Chondrocyte (in vitro differentiated cells): ENCODE measurements around the gene GOLGA6B. TPM values are rescaled to one million over a fixed set of nuclear protein-coding genes. Genes with fewer than 3 reads are reported as not detected.
"Not testable (repeated sequence)": the region's sequence is repeated elsewhere in the genome, so short reads cannot be mapped to it uniquely, and the experiment has no call there.

ENCODE experiments used
- DNase-seq: peaks from one replicate; pipeline ENCODE4 v3.0.0; 2021; ENCODE audit warnings: mixed read lengths, low spot score
- H3K27ac Mint-ChIP-seq: one replicate; pipeline ENCODE4 v1.8.0; 2021; ENCODE audit warnings: mild to moderate bottlenecking, moderate library complexity, mixed read lengths; ENCODE audit not compliant: unreplicated experiment
- H3K27me3 Mint-ChIP-seq: 2 replicates; pipeline ENCODE4 v1.8.0; 2021; ENCODE audit warnings: low read depth, mixed read lengths
- H3K36me3 Mint-ChIP-seq: 2 replicates; pipeline ENCODE4 v1.8.0; 2021; ENCODE audit warnings: low read depth, mixed read lengths
- H3K4me1 Mint-ChIP-seq: 2 replicates; pipeline ENCODE4 v1.8.0; 2021; ENCODE audit warnings: low read depth, mild to moderate bottlenecking, mixed read lengths
- H3K4me3 Mint-ChIP-seq: one replicate; pipeline ENCODE4 v1.8.0; 2021; ENCODE audit warnings: mild to moderate bottlenecking, moderate library complexity, mixed read lengths; ENCODE audit not compliant: unreplicated experiment
- H3K9me3 Mint-ChIP-seq: 2 replicates; pipeline ENCODE4 v1.8.0; 2021; ENCODE audit warnings: low read depth, mixed read lengths
- total RNA-seq: library from RNA; stranded (reverse); gene quantifications from 3 replicates; pipeline ENCODE4 v1.2.1, GENCODE V29; 2021
- TF ChIP-seq, protein P1 (sequence below): fragments of 200-600 bp; sonication (generic); IDR thresholded peaks from 2 replicates; pipeline ENCODE4 v1.5.0; 2021; ENCODE audit warnings: antibody characterized with exemption, mild to moderate bottlenecking, moderate library complexity

GOLGA6B gene
- total RNA-seq, 1 donor from 2014 or later, result 0.10 TPM

DNA sequence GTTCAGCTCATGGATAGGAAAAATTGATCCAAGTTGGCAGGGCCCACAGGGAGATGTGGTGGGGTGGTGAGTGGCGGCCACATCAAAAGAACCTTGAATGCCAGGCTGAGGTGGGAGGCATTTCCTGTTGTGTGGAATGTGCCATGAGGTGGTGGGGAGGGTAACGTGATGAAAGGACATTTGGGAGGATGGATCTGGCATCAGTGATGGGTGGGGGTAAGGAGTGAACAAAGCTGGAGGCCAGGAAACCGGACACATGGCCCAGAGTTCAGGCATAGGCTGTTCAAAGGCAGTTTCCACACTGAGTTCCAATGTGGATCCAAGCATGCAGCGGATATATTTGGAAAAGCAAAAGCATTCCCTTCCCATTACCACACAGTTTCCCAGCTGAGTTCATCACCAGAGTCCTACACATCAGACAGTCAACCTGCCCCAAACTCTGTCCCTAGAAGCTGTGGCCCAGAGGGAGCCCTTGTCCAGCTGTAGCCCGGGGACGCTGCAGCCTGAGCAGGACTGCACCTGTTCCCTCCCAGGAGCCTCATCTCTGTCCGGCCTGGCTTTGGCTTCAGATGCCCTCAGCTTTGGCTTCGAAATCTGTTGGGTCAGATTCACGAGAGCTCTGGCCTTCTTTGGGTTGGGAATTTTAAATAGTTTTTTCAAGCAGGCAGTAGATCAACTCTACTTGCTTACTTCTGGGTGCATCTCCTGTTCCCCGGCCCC is 37.8 kb upstream of the GOLGA6B start:
- no peak overlapping the region for H3K27ac Mint-ChIP-seq
- no peak for DNase-seq

DNA sequence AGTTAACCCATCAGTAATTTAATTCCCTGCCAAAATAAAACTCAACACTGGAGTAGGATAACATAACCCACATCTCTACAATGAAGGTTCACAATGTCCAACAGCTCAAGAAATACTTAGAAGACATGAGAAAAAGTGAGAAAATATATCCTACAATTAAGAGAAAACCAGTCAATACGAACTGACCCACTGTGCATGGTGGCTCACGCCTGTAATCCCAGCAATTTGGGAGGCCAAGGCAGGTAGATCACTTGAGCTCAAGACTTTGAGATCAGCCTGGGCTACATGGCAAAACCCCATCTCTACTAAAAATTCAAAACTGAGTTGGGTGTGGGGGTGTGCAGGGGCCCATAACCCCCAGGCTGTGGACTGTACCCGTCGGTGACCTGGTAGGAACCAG is 30.6 kb upstream of the GOLGA6B start:
- not testable (repeated sequence) for H3K27me3 Mint-ChIP-seq, H3K9me3 Mint-ChIP-seq, H3K4me3 Mint-ChIP-seq, H3K27ac Mint-ChIP-seq, DNase-seq, H3K36me3 Mint-ChIP-seq
- peaks cover 13% of the 10 kb centered on the region for H3K4me1 Mint-ChIP-seq

More for the DNA sequence above, 37.8 kb upstream of the GOLGA6B start:
- Mint-ChIP-seq H3K36me3 (no peaks in the 10 kb centered on the region), H3K9me3 (no peaks in the 10 kb centered on the region), H3K4me3 (no peak overlapping the region), H3K4me1 (peaks cover 7% of the 10 kb centered on the region), H3K27me3 (no peaks in the 10 kb centered on the region)
- TF ChIP-seq, protein P1, sequence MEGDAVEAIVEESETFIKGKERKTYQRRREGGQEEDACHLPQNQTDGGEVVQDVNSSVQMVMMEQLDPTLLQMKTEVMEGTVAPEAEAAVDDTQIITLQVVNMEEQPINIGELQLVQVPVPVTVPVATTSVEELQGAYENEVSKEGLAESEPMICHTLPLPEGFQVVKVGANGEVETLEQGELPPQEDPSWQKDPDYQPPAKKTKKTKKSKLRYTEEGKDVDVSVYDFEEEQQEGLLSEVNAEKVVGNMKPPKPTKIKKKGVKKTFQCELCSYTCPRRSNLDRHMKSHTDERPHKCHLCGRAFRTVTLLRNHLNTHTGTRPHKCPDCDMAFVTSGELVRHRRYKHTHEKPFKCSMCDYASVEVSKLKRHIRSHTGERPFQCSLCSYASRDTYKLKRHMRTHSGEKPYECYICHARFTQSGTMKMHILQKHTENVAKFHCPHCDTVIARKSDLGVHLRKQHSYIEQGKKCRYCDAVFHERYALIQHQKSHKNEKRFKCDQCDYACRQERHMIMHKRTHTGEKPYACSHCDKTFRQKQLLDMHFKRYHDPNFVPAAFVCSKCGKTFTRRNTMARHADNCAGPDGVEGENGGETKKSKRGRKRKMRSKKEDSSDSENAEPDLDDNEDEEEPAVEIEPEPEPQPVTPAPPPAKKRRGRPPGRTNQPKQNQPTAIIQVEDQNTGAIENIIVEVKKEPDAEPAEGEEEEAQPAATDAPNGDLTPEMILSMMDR, result no peak

DNA sequence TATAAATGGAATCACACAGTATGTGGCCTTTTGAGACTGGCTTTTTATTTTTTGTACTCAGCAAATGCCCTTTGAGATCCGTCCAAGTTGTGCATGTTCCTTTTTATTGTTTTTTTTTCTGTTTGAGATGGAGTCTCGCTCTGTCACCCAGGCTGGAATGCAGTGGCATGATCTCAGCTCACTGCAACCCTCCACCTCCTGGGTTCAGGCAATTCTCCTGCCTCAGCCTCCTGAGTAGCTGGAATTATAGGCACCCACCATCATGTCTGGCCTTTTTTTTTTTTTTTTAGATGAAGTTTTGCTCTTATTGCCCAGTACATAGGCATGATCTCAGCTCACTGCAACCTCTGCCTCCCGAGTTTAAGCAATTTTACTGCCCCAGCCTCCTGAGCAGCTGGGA is 28.3 kb upstream of the GOLGA6B start:
- H3K36me3 Mint-ChIP-seq, DNase-seq, H3K4me3 Mint-ChIP-seq, H3K9me3 Mint-ChIP-seq, H3K27me3 Mint-ChIP-seq: not testable (repeated sequence)
- peak overlapping the region; percentile 74 for H3K27ac Mint-ChIP-seq
- peaks cover 13% of the 10 kb centered on the region for H3K4me1 Mint-ChIP-seq

DNA sequence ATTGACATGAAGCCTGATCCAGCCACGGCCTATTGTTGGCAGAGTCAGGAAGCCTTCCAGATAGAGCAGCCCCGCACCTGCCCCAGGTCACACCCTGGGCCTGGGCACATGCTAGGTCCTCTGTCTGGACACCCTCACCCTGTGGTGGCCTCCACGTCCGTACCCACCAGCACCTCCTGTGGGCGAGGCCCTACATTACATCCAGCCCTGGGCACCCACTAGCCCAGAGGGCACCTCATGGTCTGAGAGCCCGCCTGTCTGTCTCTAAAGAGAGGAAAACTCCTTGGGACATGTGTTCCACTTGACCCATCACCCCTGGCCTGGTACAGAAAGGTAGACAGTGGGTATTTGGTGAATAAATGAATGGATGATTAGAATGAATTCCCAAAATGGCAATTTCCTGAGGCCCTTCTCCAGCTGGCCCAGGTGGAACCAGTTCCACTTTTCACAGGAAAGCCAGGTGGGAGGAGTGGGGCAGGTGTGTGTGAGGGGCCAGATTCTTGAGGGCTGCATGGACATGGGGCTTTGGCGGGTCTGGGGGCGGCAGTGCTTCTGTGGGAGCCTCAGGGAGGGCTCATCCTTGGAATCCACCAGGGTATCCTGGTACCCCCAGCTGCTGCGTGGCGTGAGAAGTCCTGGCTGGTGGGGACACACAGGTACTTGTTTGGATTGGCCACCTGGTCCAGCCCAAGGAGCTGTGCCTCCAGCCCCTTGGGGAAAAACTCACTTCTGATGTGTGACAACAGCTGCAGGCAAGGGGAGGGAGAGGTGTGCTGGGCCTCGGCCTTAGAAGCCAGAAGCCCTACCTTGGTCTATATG is 26.0 kb upstream of the GOLGA6B start:
- not testable (repeated sequence) for H3K27ac Mint-ChIP-seq, H3K36me3 Mint-ChIP-seq, H3K9me3 Mint-ChIP-seq, H3K27me3 Mint-ChIP-seq, H3K4me3 Mint-ChIP-seq
- DNase-seq, result peak; percentile 56
- peaks cover 13% of the 10 kb centered on the region for H3K4me1 Mint-ChIP-seq
- TF ChIP-seq, protein P1, result peak; percentile 47

DNA sequence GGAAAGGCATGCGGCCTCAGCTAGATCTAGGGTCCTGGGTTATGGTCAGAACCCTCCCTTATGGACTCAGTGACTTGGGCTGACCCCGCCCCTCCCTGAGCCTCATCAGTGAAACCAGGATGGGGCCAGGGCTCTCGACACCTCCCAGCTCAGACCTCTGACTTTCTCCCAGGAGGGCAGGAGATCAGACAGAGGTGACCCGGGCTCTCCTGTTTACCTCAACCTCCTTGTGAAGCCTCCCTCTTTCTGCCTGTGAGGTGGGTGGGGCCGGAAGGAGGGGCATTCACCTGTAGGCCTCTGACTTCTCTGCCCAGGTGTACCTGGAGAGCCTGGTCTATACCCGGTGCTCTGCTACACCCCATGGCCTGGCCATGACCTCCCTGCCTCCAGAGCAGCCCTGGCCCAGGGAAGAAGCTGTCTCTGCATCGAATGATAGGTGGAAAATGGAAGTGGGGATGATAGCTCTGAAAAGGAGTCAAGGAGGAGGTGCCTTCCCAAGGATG is 25.4 kb upstream of the GOLGA6B start:
- not testable (repeated sequence) for H3K9me3 Mint-ChIP-seq, H3K4me3 Mint-ChIP-seq, H3K27ac Mint-ChIP-seq, H3K36me3 Mint-ChIP-seq, DNase-seq, H3K27me3 Mint-ChIP-seq
- H3K4me1 Mint-ChIP-seq, result peaks cover 13% of the 10 kb centered on the region

DNA sequence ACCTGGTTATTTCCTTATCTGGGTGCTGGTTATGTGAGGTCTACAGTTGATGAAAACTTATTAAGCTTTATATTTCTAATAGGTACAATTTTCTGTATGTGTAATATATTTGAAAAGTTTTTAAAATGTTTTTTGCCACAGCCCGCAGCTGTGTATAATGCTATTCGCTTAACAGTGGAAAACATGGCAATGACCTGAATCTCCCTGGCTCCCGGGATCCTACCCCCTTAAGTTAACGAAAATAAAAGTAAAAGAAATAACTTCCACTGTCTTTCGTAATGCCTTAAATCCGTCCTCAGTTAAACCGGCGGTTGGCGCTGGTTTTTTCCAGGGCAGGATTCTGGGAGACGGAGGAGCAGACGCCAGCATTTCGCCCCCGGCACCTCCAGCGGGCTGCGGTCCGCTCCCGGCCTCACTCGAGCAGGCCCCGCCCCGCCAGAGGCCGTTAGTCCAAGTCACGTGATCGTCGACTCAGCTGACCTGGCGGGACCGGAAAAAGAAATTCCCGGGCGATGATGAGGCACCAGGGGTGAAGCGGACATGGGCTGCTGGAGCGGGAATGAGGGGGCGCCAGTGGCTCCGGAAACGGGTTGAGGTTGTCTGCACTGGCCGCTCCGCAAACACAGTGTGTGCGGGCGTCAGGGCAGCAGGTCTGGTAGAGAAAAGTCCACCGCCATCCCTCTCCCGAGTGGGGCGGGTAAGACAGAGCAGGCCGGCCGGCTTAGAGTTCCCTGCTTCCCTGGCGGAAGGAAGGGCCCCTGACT is 17.8 kb upstream of the GOLGA6B start:
- peak; percentile 63 for DNase-seq

DNA sequence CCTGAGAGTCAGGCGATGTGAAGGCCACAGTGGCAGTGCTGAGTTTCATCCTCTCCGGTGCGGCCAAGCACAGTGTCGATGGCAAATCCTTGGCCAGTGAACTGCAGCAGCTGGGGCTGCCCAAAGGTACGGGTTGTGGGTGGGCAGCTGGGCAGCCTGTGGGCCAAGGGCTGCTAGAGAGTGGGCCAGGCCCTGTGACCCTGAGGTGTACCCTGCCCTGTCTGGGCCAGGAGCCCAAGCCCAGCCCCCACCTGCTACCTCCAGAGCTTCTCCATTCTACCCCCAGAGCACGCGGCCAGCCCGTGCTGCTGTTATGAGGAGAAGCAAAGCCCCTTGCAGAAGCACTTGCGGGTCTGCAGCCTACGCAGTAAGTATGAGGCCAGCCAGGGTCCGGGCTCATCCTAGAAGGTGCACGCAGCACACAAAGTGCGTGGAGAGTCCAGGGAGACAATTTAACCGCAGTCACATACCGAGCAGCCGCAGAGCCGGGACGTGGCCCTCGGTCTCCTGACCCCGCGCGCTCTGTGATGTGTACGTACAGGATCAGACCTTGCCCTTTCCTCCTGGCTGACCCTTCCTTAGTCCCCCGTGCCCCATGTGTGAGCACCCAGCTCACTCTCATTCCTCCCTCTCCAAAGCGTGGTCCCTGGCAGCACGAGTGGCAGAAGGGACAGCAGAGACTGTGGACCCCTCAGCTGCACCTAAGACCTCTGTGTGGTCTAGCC is 14.6 kb upstream of the GOLGA6B start:
- not testable (repeated sequence) for H3K9me3 Mint-ChIP-seq, H3K27me3 Mint-ChIP-seq, H3K4me1 Mint-ChIP-seq, H3K27ac Mint-ChIP-seq, DNase-seq, H3K36me3 Mint-ChIP-seq, H3K4me3 Mint-ChIP-seq

More for the DNA sequence above, 17.8 kb upstream of the GOLGA6B start:
- H3K4me1 Mint-ChIP-seq, H3K27me3 Mint-ChIP-seq, H3K9me3 Mint-ChIP-seq, H3K4me3 Mint-ChIP-seq, H3K36me3 Mint-ChIP-seq: not testable (repeated sequence)
- peak overlapping the region; percentile 45 for H3K27ac Mint-ChIP-seq

DNA sequence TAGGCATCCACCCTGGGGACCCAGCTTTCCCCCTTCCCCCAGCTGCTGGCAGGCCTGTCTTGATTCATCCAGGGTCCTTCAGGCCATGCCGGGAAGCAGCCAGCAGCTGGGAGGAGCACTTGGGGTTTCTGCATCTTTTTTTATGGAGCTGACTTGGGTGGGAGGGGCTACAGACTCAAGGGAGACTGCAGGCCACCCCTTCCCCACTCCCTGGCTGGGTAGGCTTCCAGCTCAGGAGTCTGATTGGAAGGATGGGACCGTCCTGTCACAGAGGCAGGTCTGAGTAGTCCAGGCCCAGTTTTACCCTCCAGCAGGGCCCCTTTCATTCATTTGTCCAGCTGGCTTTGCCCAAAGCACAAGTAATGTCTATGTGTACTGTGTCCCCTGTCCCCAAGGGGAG is 12.2 kb upstream of the GOLGA6B start:
- not testable (repeated sequence) for H3K4me3 Mint-ChIP-seq, DNase-seq, H3K9me3 Mint-ChIP-seq, H3K4me1 Mint-ChIP-seq, H3K27me3 Mint-ChIP-seq, H3K27ac Mint-ChIP-seq, H3K36me3 Mint-ChIP-seq

DNA sequence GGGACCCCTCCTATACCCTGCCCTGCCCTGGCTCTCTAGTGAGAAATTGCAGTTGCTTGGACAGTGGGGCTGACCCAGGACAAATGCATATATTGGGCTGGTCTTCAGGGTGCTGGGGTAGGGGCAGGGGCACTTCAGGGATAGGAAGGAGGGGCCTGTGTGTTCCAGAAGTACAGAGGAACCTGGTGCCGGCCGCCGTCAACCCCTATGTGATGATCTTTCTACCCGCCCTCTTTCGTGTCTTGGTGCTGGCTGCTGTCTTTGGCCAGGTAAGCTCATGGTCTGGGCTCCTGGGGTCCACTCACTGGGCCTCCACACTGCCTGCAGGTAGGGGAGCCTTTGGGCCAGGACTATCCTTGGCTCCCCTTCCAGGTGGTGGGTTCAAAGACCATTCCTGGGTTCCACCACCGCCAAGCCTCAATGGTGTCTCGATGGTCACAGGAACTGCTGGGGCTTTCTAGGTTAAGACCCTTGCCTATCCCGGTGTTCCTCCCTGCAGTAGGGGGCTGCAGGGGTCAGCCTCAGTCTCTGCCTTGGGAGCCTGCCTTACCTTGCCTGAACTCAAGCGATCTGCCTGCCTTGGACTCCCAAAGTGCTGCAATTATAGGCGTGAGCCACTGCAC is 5.8 kb upstream of the GOLGA6B start:
- not testable (repeated sequence) for H3K27me3 Mint-ChIP-seq, H3K36me3 Mint-ChIP-seq, DNase-seq, H3K4me3 Mint-ChIP-seq, H3K4me1 Mint-ChIP-seq, H3K9me3 Mint-ChIP-seq, H3K27ac Mint-ChIP-seq
